ENCODE results near the gene CAPN1. TPM values are rescaled to one million over a fixed set of nuclear protein-coding genes. Genes with fewer than 3 reads are reported as not detected.
"Not testable (repeated sequence)": the region's sequence is repeated elsewhere in the genome, so short reads cannot be mapped to it uniquely, and the experiment has no call there.

The CAPN1 gene
- polyA plus RNA-seq, 4 donors, result 76.5 to 113 (median 88.6) TPM

- no peak for DNase-seq (ENCODE audit: low read depth in 4 of 4, low spot score in 3 of 4)
Measured at GRCh38 chr11:65157336-65157735, 24.4 kb upstream of the CAPN1 start.

GRCh38 chr11:65159012-65159411 is 22.7 kb upstream of the CAPN1 start:
- DNase-seq (ENCODE audit: low read depth in 4 of 4, low spot score in 3 of 4), result no peak

GRCh38 chr11:65160643-65161042 is 21.1 kb upstream of the CAPN1 start:
- no peak for DNase-seq (ENCODE audit: low read depth in 4 of 4, low spot score in 3 of 4)

DNA sequence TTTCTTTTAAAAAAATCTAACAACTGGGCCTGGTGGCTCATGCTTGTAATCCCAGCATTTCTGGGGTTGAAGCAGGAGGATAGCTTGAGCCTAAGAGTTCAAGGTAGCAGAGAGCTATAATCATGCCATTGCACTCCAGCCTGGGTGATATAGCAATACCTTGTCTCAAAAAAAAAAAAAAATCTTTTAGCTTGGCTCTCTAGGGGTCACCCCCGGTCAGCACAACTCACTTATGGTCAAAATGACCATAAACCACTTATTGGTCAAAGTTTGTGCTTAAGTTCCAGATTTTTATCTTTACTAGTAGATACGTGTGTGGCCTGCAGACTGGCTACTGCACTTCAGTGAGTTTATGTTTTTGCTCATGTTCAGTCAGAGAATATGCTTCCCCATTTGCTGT is 18.0 kb upstream of the CAPN1 start:
- DNase-seq (ENCODE audit: low read depth in 4 of 4, low spot score in 3 of 4), result no peak

GRCh38 chr11:65165410-65166317 is 16.1 kb upstream of the CAPN1 start:
- no peak for DNase-seq (ENCODE audit: low read depth in 4 of 4, low spot score in 3 of 4)

GRCh38 chr11:65166893-65167292 is 14.8 kb upstream of the CAPN1 start:
- DNase-seq (ENCODE audit: low read depth in 4 of 4, low spot score in 3 of 4), result no peak

DNA sequence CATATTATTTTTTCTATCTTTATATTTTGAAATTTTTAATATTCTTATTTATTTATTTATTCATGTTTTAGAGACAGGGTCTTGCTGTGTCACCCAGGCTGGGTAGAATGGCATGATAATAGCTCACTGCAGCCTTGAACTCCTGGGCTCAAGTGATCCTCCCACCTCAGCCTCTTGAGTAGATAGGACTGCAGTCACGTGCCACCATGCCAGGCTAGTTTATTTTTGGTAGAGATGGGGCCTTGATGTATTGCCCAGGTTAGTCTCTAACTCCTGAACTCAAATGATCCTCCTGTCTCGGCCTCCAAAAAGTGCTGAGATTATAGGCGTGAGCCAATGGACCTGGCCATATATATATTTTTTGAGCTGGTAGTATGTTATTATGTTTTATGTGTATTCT is 14.1 kb upstream of the CAPN1 start:
- no peak for DNase-seq (ENCODE audit: low read depth in 4 of 4, low spot score in 3 of 4)

GRCh38 chr11:65169164-65169641 is 12.5 kb upstream of the CAPN1 start:
- no peak for DNase-seq (ENCODE audit: low read depth in 4 of 4, low spot score in 3 of 4)

DNA sequence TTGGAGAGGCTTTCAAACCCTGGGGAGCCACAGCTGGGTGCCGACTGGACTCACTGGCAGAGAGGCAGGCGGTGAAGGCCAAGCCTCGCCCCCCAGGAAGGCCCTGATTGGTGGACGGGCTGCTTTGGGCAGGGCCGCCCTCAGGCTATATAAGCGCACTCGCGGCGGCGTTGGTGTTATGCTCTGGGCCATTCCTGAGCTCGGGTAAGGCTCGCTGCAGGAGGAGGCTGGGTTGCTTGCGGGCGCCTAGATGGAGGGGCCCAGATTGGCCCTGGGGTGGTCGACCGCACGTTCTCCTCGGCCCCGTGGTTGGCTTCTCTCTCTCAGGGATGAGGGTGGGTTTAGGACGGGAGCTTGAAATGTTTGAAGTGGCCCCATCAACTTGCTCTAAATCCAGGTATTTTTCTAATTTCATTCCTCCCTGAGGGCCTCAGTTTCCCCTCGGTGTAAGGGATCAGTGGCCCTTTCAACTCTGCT is 11.6 kb upstream of the CAPN1 start, which contains the start of gene SPDYC:
SPDYC (plus strand) TSS at position 176 of the 477 bp plus-strand sequence. CDS start 1,125 bp downstream, outside the sequence.
- no peak for DNase-seq (ENCODE audit: low read depth in 4 of 4, low spot score in 3 of 4)

- DNase-seq (ENCODE audit: low read depth in 4 of 4, low spot score in 3 of 4), result no peak
Measured at GRCh38 chr11:65172600-65172999, 9.1 kb upstream of the CAPN1 start.

GRCh38 chr11:65174571-65175010 is 7.1 kb upstream of the CAPN1 start:
- not testable (repeated sequence) for DNase-seq (ENCODE audit: low read depth in 4 of 4, low spot score in 3 of 4)

DNA sequence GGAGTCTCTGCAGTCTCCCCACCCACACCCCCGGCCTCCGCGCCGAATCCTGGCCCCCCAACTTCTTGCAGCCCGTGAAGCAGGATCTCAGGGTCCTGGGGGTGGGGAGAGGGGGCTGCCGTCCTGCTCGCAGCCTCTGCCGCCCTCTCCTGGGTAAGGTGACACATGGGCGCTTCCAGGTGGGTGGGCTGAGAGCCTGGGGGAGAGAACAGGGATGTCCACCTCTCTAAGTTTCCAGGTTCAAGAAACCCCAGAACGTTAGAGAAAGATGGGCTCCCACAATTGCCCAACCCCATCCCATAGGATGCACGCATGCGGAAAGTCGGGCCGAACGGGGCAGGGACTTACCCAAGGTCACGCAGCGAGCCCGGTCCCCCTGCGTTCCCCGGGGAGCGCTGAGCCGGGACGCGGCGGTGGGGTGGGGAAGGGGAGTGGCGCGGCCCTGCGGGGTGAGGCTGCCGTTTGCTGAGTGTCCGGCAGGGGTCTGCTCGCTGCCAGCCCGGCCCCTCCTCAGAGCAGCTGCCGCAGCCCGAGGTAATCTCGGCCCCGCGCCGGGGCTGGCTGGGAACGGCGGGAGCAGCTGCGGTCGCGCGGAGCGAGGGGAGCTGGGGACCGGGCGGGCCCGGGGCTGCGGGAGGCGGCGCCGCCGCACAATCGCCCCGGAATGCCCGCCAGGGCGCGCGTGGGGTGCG is 705 bp upstream of the CAPN1 start:
- peak in 2 of 4 donors; percentile 51 to 54 for DNase-seq (ENCODE audit: low read depth in 4 of 4, low spot score in 3 of 4)

- no peak for DNase-seq (ENCODE audit: low read depth in 4 of 4, low spot score in 3 of 4)
Measured at GRCh38 chr11:65182258-65183170, 786 bp downstream of the CAPN1 start.

DNA sequence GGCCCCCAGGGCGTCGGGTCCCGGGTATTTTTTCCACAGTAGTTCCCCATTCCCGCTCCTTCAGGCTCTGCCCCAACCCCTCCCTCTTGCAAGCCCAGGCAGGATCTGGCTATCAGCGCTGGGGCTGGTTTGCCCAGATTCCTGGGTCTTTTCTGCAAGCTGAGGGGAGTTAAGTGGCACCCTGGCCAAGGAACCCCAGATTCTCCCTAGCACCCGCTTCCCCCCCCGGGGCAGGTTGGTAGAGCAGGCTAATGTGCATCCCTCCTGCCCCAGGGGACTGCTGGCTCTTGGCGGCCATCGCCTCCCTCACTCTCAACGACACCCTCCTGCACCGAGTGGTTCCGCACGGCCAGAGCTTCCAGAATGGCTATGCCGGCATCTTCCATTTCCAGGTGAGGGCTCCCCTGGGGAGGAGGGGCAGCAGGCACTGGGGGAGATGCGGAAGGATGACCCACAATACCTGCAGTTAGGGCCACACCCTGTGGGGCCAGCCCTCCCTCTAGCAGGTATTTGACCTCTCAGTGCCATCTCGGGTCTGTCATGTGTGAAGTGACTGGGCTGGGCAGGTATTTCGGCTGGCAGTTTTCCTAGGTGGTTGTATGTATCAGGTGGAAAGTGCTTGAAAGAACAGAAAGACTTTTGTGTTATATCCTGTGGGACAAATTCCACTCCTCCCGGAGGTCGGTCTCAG is 1.6 kb downstream of the CAPN1 start:
- no peak for DNase-seq (ENCODE audit: low read depth in 4 of 4, low spot score in 3 of 4)

DNA sequence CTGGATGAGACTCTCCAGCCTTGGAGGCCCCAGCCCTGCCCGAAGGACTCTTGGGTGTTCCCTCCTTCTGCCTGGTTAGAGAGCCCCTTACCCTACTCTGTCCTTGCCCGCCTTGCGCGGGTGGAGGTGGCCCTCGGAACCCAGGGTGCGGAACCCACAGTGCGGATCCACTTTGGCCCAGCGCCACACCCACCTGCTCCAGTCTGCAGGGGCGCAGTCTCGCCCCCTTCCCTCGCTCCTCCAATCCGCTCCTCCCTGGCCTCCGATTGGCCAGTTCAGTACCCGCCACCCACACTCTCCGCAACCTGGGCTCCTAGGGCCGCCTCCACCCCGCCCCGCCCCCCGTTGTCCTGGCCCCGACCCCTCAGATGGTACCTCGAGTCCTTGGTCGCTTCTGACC is 2.4 kb downstream of the CAPN1 start:
- DNase-seq (ENCODE audit: low read depth in 4 of 4, low spot score in 3 of 4), result no peak

DNA sequence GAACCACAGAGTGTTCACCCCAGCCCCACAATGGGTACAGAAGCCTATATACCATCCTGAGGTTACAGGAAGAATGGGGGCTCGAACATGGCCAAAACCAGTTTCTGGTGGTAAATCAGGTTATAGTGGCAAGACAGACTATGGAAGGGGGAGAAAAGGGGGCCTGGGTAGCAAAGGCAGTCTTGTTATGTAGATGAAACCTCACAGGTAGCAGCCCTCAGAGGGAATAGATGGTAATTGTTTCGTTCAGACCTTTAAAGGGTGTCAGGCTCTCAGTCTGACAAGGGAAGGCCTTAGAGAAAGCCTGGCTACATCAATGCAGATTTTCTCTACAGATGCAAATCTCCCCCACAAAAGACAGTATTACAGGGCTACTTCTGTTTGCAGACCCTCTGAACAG is 3.4 kb downstream of the CAPN1 start:
- no peak for DNase-seq (ENCODE audit: low read depth in 4 of 4, low spot score in 3 of 4)

- no peak for DNase-seq (ENCODE audit: low read depth in 4 of 4, low spot score in 3 of 4)
Measured at GRCh38 chr11:65185869-65186341, 4.2 kb downstream of the CAPN1 start.

GRCh38 chr11:65186701-65187100 is 5.0 kb downstream of the CAPN1 start:
- no peak for DNase-seq (ENCODE audit: low read depth in 4 of 4, low spot score in 3 of 4)

DNA sequence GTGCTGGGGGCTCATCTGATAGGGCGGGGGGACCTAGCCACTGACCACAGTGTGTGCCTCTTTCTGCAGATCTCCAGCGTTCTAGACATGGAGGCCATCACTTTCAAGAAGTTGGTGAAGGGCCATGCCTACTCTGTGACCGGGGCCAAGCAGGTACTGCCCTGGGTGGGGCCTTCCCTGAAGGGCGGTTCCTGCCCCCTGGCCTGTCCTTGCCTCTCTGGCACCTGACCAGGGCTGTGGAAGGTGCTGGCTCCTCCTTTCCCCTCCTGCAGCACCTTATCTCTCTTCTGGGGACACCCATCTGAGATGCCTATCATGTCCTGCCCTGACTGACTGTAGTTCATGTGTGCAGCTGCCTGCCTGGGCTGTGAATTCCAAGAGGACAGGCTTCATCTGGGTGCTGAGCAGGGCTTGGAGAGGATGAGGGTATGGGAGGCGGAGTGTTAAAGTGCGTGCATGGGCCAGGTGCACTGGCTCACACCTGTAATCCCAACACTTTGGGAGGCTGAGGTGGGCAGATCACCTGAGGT is 5.5 kb downstream of the CAPN1 start:
- DNase-seq (ENCODE audit: low read depth in 4 of 4, low spot score in 3 of 4), result no peak
